ENCODE data around the gene GPATCH4. TPM values are rescaled to one million over a fixed set of nuclear protein-coding genes. Genes with fewer than 3 reads are reported as not detected.

GPATCH4 gene
- total and polyA plus RNA-seq, 2 donors: 11.6 to 12.0 TPM

DNA sequence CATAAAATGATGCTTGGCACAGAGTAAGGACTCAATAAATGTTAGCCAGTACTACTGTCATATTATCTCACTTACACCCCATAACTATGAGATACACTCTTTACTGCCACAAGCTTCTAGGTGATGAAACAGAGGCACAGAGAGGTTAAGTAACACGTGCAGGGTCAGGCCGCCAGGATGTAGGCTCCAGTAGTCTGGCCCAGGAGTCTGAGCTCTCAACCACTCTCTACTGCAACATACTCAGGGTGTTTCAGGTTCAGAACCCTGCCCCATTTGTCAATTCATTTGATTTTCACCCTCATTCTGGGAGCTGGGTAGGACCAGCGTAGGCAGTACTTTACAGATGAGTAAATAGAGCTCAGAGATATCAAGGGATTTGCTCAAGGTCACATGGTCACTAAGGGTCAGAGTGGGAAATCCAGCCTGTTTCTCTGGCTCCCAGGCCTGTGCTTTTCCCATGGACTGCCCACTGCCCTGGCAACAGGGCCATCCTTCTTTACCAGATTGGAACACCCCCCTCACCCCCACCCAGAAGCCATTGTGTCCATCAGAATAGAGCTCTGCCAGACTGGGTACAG lies 50.1 kb downstream of the GPATCH4 start:
- Histone ChIP-seq H3K4me1 (ENCODE audit: control insufficient read depth in 2 of 2, insufficient read depth in 2 of 2, low read length in 2 of 2) (peaks cover 0 to 2% of the 10 kb centered on the region in 2 donors), H3K9me3 (ENCODE audit: control insufficient read depth in 2 of 2, insufficient read depth in 1 of 2, low read length in 1 of 2) (no peaks in the 10 kb centered on the region), H3K27ac (ENCODE audit: low read depth in 1 of 2, low read length in 1 of 2) (no peak overlapping the region), H3K36me3 (ENCODE audit: control insufficient read depth in 2 of 2, insufficient read depth in 2 of 2, low read length in 1 of 2) (peaks cover 12 to 16% of the 10 kb centered on the region in 2 donors), H3K27me3 (ENCODE audit: control insufficient read depth in 2 of 2, insufficient read depth in 1 of 2, low read length in 1 of 2) (no peaks in the 10 kb centered on the region), H3K4me3 (ENCODE audit: low read length in 2 of 2) (no peak overlapping the region)
- 90% methylated on average over 3 of the region's 3 CpGs for WGBS
- no peak for DNase-seq (ENCODE audit: low read depth in 6 of 9, low spot score in 9 of 9)

DNA sequence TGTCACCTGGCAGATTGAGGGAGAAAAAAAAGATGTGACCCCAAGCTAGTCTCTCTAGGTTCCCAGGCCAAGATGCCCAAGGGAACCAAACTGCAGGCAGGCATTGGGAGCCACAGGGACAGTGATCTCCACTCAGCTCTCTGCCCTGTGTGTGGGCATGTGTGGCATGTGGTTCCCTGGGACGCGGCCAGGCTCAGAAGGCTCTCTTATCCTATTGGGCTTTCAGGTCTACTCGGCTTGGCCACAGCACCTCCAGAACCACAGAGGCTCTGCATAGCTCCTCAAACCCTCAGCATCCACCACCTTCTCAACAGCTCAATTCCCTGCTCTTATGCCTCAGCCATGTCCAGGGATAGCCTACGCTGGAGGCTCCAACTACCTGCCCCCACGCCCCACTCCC lies 50.9 kb downstream of the GPATCH4 start:
- WGBS: 86% methylated on average over 5 of the region's 5 CpGs
- Histone ChIP-seq H3K27me3 (ENCODE audit: control insufficient read depth in 2 of 2, insufficient read depth in 1 of 2, low read length in 1 of 2) (no peaks in the 10 kb centered on the region), H3K4me1 (ENCODE audit: control insufficient read depth in 2 of 2, insufficient read depth in 2 of 2, low read length in 2 of 2) (peaks cover 0 to 2% of the 10 kb centered on the region in 2 donors), H3K4me3 (ENCODE audit: low read length in 2 of 2) (no peak overlapping the region), H3K36me3 (ENCODE audit: control insufficient read depth in 2 of 2, insufficient read depth in 2 of 2, low read length in 1 of 2) (peaks cover 6 to 10% of the 10 kb centered on the region in 2 donors), H3K9me3 (ENCODE audit: control insufficient read depth in 2 of 2, insufficient read depth in 1 of 2, low read length in 1 of 2) (no peaks in the 10 kb centered on the region), H3K27ac (ENCODE audit: low read depth in 1 of 2, low read length in 1 of 2) (no peak overlapping the region)
- no peak for DNase-seq (ENCODE audit: low read depth in 6 of 9, low spot score in 9 of 9)

GRCh38 chr1:156549831-156550230 lies 51.4 kb downstream of the GPATCH4 start:
- no peak overlapping the region for H3K27ac ChIP-seq (ENCODE audit: low read depth in 1 of 2, low read length in 1 of 2)
- peaks cover 6 to 10% of the 10 kb centered on the region in 2 donors for H3K36me3 ChIP-seq (ENCODE audit: control insufficient read depth in 2 of 2, insufficient read depth in 2 of 2, low read length in 1 of 2)
- H3K27me3 ChIP-seq (ENCODE audit: control insufficient read depth in 2 of 2, insufficient read depth in 1 of 2, low read length in 1 of 2): no peaks in the 10 kb centered on the region
- WGBS: 96% methylated on average over 1 of the region's 1 CpG
- no peak overlapping the region for H3K4me3 ChIP-seq (ENCODE audit: low read length in 2 of 2)
- H3K4me1 ChIP-seq (ENCODE audit: control insufficient read depth in 2 of 2, insufficient read depth in 2 of 2, low read length in 2 of 2): peaks cover 0 to 2% of the 10 kb centered on the region in 2 donors
- no peaks in the 10 kb centered on the region for H3K9me3 ChIP-seq (ENCODE audit: control insufficient read depth in 2 of 2, insufficient read depth in 1 of 2, low read length in 1 of 2)
- DNase-seq (ENCODE audit: low read depth in 6 of 9, low spot score in 9 of 9): no peak

DNA sequence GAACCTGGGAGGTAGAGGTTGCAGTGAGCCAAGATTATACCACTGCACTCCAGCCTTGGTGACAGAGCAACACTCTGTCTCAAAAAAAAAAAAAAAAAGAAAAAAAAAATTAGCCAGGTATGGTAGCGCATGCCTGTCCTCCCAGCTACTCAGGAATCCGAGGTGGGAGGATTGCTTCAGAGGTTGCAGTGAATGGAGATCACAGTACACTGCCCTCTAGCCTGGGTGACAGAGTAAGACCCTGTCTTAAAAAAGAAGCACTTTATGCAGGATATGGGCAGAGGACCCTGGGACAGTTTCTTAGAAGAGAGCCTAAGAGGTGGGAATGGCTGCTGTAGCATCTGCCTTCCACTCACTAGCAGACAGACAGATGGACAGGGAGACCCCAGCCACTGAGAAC lies 51.9 kb downstream of the GPATCH4 start:
- WGBS: 88% methylated on average over 2 of the region's 2 CpGs

GRCh38 chr1:156547982-156548381 lies 53.3 kb downstream of the GPATCH4 start:
- no peak for DNase-seq (ENCODE audit: low read depth in 6 of 9, low spot score in 9 of 9)
- H3K27me3 ChIP-seq (ENCODE audit: control insufficient read depth in 2 of 2, insufficient read depth in 1 of 2, low read length in 1 of 2): no peaks in the 10 kb centered on the region
- H3K4me3 ChIP-seq (ENCODE audit: low read length in 2 of 2): no peak overlapping the region
- H3K9me3 ChIP-seq (ENCODE audit: control insufficient read depth in 2 of 2, insufficient read depth in 1 of 2, low read length in 1 of 2): no peaks in the 10 kb centered on the region
- H3K36me3 ChIP-seq (ENCODE audit: control insufficient read depth in 2 of 2, insufficient read depth in 2 of 2, low read length in 1 of 2): peaks cover 6 to 10% of the 10 kb centered on the region in 2 donors
- no peaks in the 10 kb centered on the region for H3K4me1 ChIP-seq (ENCODE audit: control insufficient read depth in 2 of 2, insufficient read depth in 2 of 2, low read length in 2 of 2)
- WGBS: 98% methylated on average over 9 of the region's 9 CpGs
- no peak overlapping the region for H3K27ac ChIP-seq (ENCODE audit: low read depth in 1 of 2, low read length in 1 of 2)

More for the DNA sequence above, 51.9 kb downstream of the GPATCH4 start:
- DNase-seq (ENCODE audit: low read depth in 6 of 9, low spot score in 9 of 9): peak in 1 of 9 donors; percentile 15
- Histone ChIP-seq H3K27me3 (ENCODE audit: control insufficient read depth in 2 of 2, insufficient read depth in 1 of 2, low read length in 1 of 2) (no peaks in the 10 kb centered on the region), H3K36me3 (ENCODE audit: control insufficient read depth in 2 of 2, insufficient read depth in 2 of 2, low read length in 1 of 2) (peaks cover 6 to 10% of the 10 kb centered on the region in 2 donors), H3K9me3 (ENCODE audit: control insufficient read depth in 2 of 2, insufficient read depth in 1 of 2, low read length in 1 of 2) (no peaks in the 10 kb centered on the region), H3K27ac (ENCODE audit: low read depth in 1 of 2, low read length in 1 of 2) (no peak overlapping the region), H3K4me1 (ENCODE audit: control insufficient read depth in 2 of 2, insufficient read depth in 2 of 2, low read length in 2 of 2) (peaks cover 0 to 2% of the 10 kb centered on the region in 2 donors), H3K4me3 (ENCODE audit: low read length in 2 of 2) (no peak overlapping the region)

GRCh38 chr1:156547434-156547833 lies 53.8 kb downstream of the GPATCH4 start:
- WGBS: 96% methylated on average over 4 of the region's 4 CpGs

DNA sequence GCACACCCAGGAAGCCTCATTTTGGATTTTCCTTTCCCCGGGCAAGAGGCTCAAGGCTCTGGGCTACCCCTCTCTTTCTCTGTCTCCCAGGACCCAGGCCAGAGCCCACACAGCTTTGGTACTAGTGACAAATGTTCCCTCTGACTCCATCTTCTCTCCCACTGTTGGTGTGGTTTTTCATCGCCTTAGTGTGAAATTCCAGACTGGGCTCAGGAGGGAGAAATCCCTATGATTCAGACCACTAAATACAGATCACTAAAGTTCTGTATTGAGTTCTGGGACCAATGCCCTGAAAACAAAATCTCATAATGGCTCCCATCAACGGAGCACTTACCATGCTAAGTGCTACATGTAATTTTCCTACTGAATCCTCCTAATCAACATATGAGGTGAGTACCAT lies 55.0 kb downstream of the GPATCH4 start:
- Histone ChIP-seq H3K4me3 (ENCODE audit: low read length in 2 of 2) (no peak overlapping the region), H3K9me3 (ENCODE audit: control insufficient read depth in 2 of 2, insufficient read depth in 1 of 2, low read length in 1 of 2) (no peaks in the 10 kb centered on the region), H3K36me3 (ENCODE audit: control insufficient read depth in 2 of 2, insufficient read depth in 2 of 2, low read length in 1 of 2) (peaks cover 6 to 10% of the 10 kb centered on the region in 2 donors), H3K27ac (ENCODE audit: low read depth in 1 of 2, low read length in 1 of 2) (no peak overlapping the region), H3K4me1 (ENCODE audit: control insufficient read depth in 2 of 2, insufficient read depth in 2 of 2, low read length in 2 of 2) (no peaks in the 10 kb centered on the region), H3K27me3 (ENCODE audit: control insufficient read depth in 2 of 2, insufficient read depth in 1 of 2, low read length in 1 of 2) (no peaks in the 10 kb centered on the region)
- WGBS: 85% methylated on average over 3 of the region's 3 CpGs
- no peak for DNase-seq (ENCODE audit: low read depth in 6 of 9, low spot score in 9 of 9)

More at GRCh38 chr1:156547434-156547833, 53.8 kb downstream of the GPATCH4 start:
- no peak for DNase-seq (ENCODE audit: low read depth in 6 of 9, low spot score in 9 of 9)
- Histone ChIP-seq H3K4me1 (ENCODE audit: control insufficient read depth in 2 of 2, insufficient read depth in 2 of 2, low read length in 2 of 2) (no peaks in the 10 kb centered on the region), H3K36me3 (ENCODE audit: control insufficient read depth in 2 of 2, insufficient read depth in 2 of 2, low read length in 1 of 2) (peaks cover 6 to 10% of the 10 kb centered on the region in 2 donors), H3K9me3 (ENCODE audit: control insufficient read depth in 2 of 2, insufficient read depth in 1 of 2, low read length in 1 of 2) (no peaks in the 10 kb centered on the region), H3K27me3 (ENCODE audit: control insufficient read depth in 2 of 2, insufficient read depth in 1 of 2, low read length in 1 of 2) (no peaks in the 10 kb centered on the region), H3K27ac (ENCODE audit: low read depth in 1 of 2, low read length in 1 of 2) (no peak overlapping the region), H3K4me3 (ENCODE audit: low read length in 2 of 2) (no peak overlapping the region)

DNA sequence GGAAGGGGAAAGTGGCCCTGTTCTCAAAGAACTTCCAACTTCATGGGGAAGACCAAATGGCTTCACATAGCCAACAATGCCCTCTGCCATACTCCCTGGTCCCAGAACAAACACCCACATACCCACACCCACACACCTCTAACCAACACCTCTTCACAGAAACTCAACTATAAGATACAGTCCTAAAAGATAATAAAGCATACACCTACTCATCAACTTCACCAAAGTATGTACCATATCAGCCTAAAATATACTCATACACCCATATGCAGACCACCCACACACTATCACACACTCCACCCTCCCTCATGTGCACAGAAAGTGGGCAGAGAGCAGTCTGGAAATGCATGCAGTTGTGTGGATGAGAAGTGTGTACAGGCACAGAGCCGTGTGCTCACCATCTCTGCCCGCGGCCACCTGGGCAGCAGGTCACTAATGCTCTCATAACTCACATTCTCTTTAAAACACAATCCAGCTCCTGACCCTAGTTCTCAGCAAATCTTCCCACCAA lies 56.6 kb downstream of the GPATCH4 start:
- no peaks in the 10 kb centered on the region for H3K27me3 ChIP-seq (ENCODE audit: control insufficient read depth in 2 of 2, insufficient read depth in 1 of 2, low read length in 1 of 2)
- no peak overlapping the region for H3K27ac ChIP-seq (ENCODE audit: low read depth in 1 of 2, low read length in 1 of 2)
- WGBS: 99% methylated on average over 3 of the region's 3 CpGs
- peaks cover 9 to 15% of the 10 kb centered on the region in 2 donors for H3K36me3 ChIP-seq (ENCODE audit: control insufficient read depth in 2 of 2, insufficient read depth in 2 of 2, low read length in 1 of 2)
- H3K4me3 ChIP-seq (ENCODE audit: low read length in 2 of 2): no peak overlapping the region
- H3K9me3 ChIP-seq (ENCODE audit: control insufficient read depth in 2 of 2, insufficient read depth in 1 of 2, low read length in 1 of 2): no peaks in the 10 kb centered on the region
- H3K4me1 ChIP-seq (ENCODE audit: control insufficient read depth in 2 of 2, insufficient read depth in 2 of 2, low read length in 2 of 2): no peaks in the 10 kb centered on the region
- DNase-seq (ENCODE audit: low read depth in 6 of 9, low spot score in 9 of 9): no peak
